Tibial nerve (tissue), 4 donors: ENCODE data around the gene SMARCD3. TPM values are rescaled to one million over a fixed set of nuclear protein-coding genes. Genes with fewer than 3 reads are reported as not detected.

Experiments used
- DNase-seq, 2 donors: peaks; one replicate each; pipeline ENCODE4 v3.0.0-alpha.2; 2019; ENCODE audit warnings: low spot score in 2 of 2
- H3K27ac ChIP-seq, 4 donors: fragments of 200-600 bp; sonication (generic) in 3 of 4; one replicate each; pipeline ENCODE4 v1.5.1; 2017 to 2019; ENCODE audit warnings: mild to moderate bottlenecking in 1 of 4
- H3K27me3 ChIP-seq, 2 donors: fragments of 200-600 bp; sonication (generic) in 1 of 2; one replicate each; pipeline versions ENCODE4 v1.5.1 to v1.6.0; 2017 to 2019
- H3K36me3 ChIP-seq, 3 donors: fragments of 200-600 bp; sonication (generic); one replicate each; pipeline ENCODE4 v1.5.1; 2018 to 2019
- H3K4me1 ChIP-seq, 4 donors: fragments of 200-600 bp; sonication (generic) in 3 of 4; one replicate each; pipeline ENCODE4 v1.5.1; 2017 to 2019
- H3K4me3 ChIP-seq, 4 donors: fragments of 200-600 bp; sonication (generic) in 3 of 4; one replicate each; pipeline ENCODE4 v1.5.1; 2017 to 2019; ENCODE audit warnings: mild to moderate bottlenecking in 1 of 4, moderate library complexity in 1 of 4
- H3K9me3 ChIP-seq, 4 donors: fragments of 200-600 bp; sonication (generic) in 3 of 4; one replicate each; pipeline ENCODE4 v1.5.1; 2017 to 2019
- EP300 ChIP-seq, 2 donors: sonication (generic); formaldehyde crosslinking; IDR thresholded peaks; one replicate each; pipeline ENCODE4 v1.6.1; 2017; ENCODE audit warnings: antibody characterized with exemption in 2 of 2, mild to moderate bottlenecking in 1 of 2
- POLR2A ChIP-seq, 2 donors: fragments of 450-650 bp; IDR thresholded peaks; one replicate each; pipeline ENCODE4 v1.6.1; 2017; ENCODE audit warnings: antibody characterized with exemption in 2 of 2, mild to moderate bottlenecking in 2 of 2, moderate library complexity in 2 of 2
- WGBS, 2 donors: methylation state at CpG; one replicate each; pipeline ENCODE4 v1.1.5; 2018; 5-methylcytosine and 5-hydroxymethylcytosine counted together
- total RNA-seq, 4 donors: library from RNA; depleted of rRNA; stranded (reverse); fragments of >200 nt; gene quantifications; one replicate each; pipeline ENCODE4 v1.1.0, GENCODE V29; 2016
- TF ChIP-seq, protein P1 (sequence below), 5 experiments: fragments of 200-600 bp in 3 of 5; fragments of 450-650 bp in 2 of 5; sonication (generic) in 3 of 5; IDR thresholded peaks; one replicate each; pipeline ENCODE4 v1.5.1; 2016 to 2019; ENCODE audit warnings: antibody characterized with exemption in 5 of 5, mild to moderate bottlenecking in 3 of 5, moderate library complexity in 2 of 5

The SMARCD3 gene
- total RNA-seq, 4 donors from 2014 or later = 55.5 to 97.2 (median 77.3) TPM

DNA sequence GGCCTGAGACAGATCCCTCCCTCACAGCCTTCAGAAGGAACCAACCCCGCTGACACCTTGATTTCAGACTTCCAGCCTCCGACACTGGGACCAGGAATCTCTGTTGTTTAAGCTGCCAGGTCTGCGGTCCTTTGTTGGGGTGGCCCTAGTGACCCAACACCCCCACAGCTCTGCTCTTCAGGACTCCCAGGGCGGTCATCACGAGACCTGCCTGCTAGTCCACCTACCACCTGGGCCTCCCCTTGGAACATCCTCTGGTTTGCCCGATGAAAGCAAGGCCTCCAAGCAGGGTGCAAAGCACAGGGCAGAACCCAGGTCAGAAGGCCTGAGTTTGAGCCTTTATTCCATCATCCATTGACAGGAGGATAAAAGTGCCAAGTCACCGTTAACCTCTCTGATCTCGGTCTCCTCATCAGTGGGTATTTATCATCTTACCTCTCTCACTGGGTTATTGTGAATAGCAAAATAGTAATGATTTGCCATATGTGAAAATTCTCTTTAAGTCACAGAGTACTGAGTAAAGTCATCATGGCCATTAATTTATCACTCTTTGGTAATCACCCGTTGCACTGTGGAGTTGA, 16.9 kb upstream of the SMARCD3 start:
- Histone ChIP-seq H3K4me1 (no peaks in the 10 kb centered on the region), H3K9me3 (no peaks in the 10 kb centered on the region), H3K27me3 (no peaks in the 10 kb centered on the region), H3K4me3 (no peak overlapping the region), H3K27ac (no peak overlapping the region), H3K36me3 (peaks cover 0 to 6% (median 0%) of the 10 kb centered on the region in 3 donors)
- TF ChIP-seq, protein P1, sequence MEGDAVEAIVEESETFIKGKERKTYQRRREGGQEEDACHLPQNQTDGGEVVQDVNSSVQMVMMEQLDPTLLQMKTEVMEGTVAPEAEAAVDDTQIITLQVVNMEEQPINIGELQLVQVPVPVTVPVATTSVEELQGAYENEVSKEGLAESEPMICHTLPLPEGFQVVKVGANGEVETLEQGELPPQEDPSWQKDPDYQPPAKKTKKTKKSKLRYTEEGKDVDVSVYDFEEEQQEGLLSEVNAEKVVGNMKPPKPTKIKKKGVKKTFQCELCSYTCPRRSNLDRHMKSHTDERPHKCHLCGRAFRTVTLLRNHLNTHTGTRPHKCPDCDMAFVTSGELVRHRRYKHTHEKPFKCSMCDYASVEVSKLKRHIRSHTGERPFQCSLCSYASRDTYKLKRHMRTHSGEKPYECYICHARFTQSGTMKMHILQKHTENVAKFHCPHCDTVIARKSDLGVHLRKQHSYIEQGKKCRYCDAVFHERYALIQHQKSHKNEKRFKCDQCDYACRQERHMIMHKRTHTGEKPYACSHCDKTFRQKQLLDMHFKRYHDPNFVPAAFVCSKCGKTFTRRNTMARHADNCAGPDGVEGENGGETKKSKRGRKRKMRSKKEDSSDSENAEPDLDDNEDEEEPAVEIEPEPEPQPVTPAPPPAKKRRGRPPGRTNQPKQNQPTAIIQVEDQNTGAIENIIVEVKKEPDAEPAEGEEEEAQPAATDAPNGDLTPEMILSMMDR (IDR thresholded peaks at IDR 0.05) = no peak
- TF ChIP-seq EP300 (IDR thresholded peaks at IDR 0.05) (no peak), POLR2A (IDR thresholded peaks at IDR 0.05) (no peak)
- no peak for DNase-seq
- WGBS, 2 donors = 82 to 89% methylated on average over 8 to 9 of the region's 9 CpGs

DNA sequence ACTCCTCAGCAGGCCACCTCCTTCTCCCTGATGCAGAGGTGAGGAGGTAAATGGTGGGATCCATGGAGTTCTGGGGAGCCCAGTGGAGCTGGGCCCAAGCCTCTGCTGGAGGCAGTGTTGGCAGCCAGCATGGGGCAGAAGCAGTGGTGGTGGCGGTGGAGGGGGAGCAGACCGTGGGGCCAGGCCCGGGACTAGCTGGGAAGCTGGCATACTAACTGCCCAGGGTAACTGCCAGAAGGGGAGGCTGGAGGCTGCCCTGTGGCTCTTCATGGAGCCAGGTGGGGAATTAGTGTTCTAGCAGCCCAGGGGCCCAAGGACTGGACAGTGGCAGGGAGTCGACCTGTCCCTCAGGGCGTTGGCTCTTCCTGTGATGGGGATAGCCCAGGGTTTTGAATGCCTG, 16.1 kb upstream of the SMARCD3 start:
- 80 to 96% methylated on average over 5 of the region's 5 CpGs for WGBS, 2 donors
- H3K4me1 ChIP-seq = no peaks in the 10 kb centered on the region
- DNase-seq = no peak
- no peaks in the 10 kb centered on the region for H3K9me3 ChIP-seq
- peaks cover 0 to 4% (median 0%) of the 10 kb centered on the region in 3 donors for H3K36me3 ChIP-seq
- no peaks in the 10 kb centered on the region for H3K27me3 ChIP-seq
- no peak overlapping the region for H3K4me3 ChIP-seq
- TF ChIP-seq POLR2A (IDR thresholded peaks at IDR 0.05) (no peak), EP300 (IDR thresholded peaks at IDR 0.05) (no peak)
- TF ChIP-seq, protein P1 (IDR thresholded peaks at IDR 0.05) = no peak
- no peak overlapping the region for H3K27ac ChIP-seq

DNA sequence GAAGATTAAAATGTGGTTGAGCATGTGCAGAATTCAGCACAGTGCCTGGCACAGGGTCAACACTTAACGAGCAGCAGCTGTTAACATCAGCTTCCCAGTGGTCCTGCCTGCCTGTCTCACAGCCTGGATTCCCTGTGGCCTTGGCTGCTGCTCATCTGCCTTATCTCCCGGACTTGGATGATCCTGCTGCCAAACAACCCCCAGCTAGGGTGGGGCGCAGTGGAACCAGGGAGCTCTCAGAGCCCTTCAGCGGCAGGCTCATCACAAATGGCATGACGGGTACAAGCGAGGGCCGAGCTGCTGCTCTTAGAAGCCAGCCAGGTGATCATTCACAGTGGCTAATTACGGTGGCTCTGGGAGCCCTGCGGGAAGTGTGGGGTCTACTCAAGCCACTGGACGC, 13.0 kb upstream of the SMARCD3 start:
- TF ChIP-seq, protein P1 (IDR thresholded peaks at IDR 0.05) = no peak
- TF ChIP-seq POLR2A (IDR thresholded peaks at IDR 0.05) = no peak
- TF ChIP-seq EP300 (IDR thresholded peaks at IDR 0.05) = no peak

DNA sequence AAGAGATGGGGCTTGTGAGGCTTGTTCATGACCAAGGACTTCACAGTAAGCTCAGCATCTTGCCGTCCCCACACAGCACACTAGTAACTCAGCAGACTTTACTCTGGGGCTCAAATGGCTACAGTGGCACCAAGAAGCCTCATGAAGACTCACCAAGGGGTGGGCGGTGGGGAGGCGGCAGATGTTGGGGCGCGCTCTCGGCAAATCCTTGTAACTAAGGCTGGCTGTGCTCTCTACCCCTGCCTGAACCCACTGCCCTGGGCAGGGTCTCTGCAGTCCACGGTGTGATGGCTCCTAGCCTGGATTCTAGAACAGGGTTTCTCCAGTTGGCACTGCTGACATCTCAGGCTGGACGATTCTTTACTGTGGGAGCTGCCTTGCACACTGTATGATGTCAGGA, 12.4 kb upstream of the SMARCD3 start:
- H3K4me3 ChIP-seq = no peak overlapping the region
- TF ChIP-seq, protein P1 (IDR thresholded peaks at IDR 0.05) = no peak
- TF ChIP-seq POLR2A (IDR thresholded peaks at IDR 0.05) (no peak), EP300 (IDR thresholded peaks at IDR 0.05) (no peak)
- H3K9me3 ChIP-seq = no peaks in the 10 kb centered on the region
- no peaks in the 10 kb centered on the region for H3K36me3 ChIP-seq
- H3K27ac ChIP-seq = no peak overlapping the region
- 80 to 81% methylated on average over 7 to 8 of the region's 8 CpGs for WGBS, 2 donors
- H3K27me3 ChIP-seq = no peaks in the 10 kb centered on the region
- no peak for DNase-seq
- no peaks in the 10 kb centered on the region for H3K4me1 ChIP-seq

More for the DNA sequence above, 13.0 kb upstream of the SMARCD3 start:
- Histone ChIP-seq H3K27ac (no peak overlapping the region), H3K4me1 (no peaks in the 10 kb centered on the region), H3K9me3 (no peaks in the 10 kb centered on the region), H3K36me3 (no peaks in the 10 kb centered on the region), H3K27me3 (no peaks in the 10 kb centered on the region), H3K4me3 (no peak overlapping the region)
- WGBS, 2 donors = 58 to 68% methylated on average over 9 to 10 of the region's 10 CpGs
- no peak for DNase-seq

DNA sequence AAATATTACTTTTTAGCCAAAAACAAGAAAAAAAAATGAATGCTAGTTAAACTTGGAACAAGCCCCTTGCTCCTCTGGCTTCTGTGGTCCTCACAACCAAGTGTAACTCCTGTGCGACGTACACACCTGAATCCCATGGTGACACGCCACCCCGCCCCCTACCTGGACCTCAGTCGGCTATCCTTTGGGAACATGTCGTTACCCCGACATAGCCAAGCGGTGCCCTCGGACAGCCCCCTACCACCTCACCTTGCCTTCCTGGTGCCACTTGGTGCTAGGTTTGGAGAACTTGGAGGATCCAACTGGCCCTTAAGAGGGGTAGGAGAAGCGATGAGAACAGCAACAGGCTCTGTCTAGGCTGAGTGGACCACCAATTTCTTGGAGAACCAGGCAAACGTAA, 12.0 kb upstream of the SMARCD3 start:
- Histone ChIP-seq H3K27me3 (no peaks in the 10 kb centered on the region), H3K4me1 (no peaks in the 10 kb centered on the region), H3K36me3 (no peaks in the 10 kb centered on the region), H3K9me3 (no peaks in the 10 kb centered on the region), H3K27ac (no peak overlapping the region), H3K4me3 (no peak overlapping the region)
- no peak for DNase-seq
- TF ChIP-seq, protein P1 (IDR thresholded peaks at IDR 0.05) = no peak
- TF ChIP-seq EP300 (IDR thresholded peaks at IDR 0.05) (no peak), POLR2A (IDR thresholded peaks at IDR 0.05) (no peak)
- 87 to 89% methylated on average over 7 to 11 of the region's 11 CpGs for WGBS, 2 donors
